ENCODE results near the gene PLA2G2C.
"Not testable (repeated sequence)": the region's sequence is repeated elsewhere in the genome, so short reads cannot be mapped to it uniquely, and the experiment has no call there.

PLA2G2C gene, protein sequence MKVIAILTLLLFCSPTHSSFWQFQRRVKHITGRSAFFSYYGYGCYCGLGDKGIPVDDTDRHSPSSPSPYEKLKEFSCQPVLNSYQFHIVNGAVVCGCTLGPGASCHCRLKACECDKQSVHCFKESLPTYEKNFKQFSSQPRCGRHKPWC

DNA sequence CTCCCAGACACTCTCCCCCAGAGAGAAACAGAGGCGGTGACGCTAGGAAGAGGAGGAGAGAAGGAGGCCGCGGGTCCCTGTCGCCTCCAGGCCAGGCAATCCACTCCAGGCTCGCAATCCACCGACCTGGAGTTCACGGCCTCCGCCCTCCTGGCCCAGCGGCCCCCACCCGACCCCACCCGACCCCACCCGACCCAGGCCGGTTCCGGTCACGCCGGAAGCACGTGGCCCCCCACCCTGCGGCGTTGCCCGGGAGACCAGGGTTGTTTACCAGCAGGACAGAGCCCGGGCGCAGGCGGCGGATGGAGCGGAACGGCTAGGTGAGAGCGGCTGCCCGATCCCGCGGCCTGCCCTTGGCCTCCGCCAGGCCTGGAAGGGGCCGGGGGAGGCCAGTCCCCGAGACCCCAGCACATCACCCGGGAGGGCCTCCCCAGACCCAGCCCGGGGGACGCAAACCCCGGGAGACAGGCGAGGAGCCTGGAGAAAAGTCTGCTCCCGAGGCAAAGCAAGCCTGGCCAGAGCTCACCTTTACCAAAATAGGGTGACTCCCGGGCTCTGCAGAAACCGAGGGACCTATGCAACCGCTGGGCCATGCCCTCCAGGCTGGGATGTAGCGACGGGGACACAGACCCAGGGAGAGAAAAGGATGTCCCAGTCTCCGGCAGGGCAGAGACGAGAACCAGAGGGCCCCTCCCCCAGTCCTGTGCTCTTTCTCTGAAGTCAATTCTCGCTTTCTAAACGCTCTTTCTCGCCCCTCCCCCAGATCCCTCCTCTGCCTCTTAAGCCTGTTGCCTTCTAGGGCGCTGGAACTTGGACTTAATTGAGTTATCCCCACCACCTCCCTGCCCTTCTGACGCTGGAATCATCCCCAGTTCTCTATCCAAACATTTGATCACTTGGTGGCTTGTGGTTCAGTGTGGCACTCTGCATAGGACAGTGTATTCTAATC is at the start of gene PLA2G2C, which contains the start of gene UBXN10:
TSS of gene PLA2G2C (minus strand) at position 685 of the 949 bp plus-strand sequence. CDS start 9,155 bp downstream, outside the sequence.
TSS of gene UBXN10 (plus strand) at position 263 of the 949 bp plus-strand sequence. CDS start 4,466 bp downstream, outside the sequence.
- no peak within 1 kb of the TSS for H3K4me3 Mint-ChIP-seq
- peaks cover 28% of the 10 kb centered on the region for H3K4me1 Mint-ChIP-seq (ENCODE audit: low read depth)
- no peak within 1 kb of the TSS for H3K27ac Mint-ChIP-seq
- intact Hi-C loops (cut with micrococcal nuclease): no loop called here
- peaks cover 61% of the 10 kb centered on the region for H3K27me3 Mint-ChIP-seq
- H3K36me3 Mint-ChIP-seq (ENCODE audit: low read depth): no peaks in the 10 kb centered on the region
- H3K9me3 Mint-ChIP-seq: no peaks in the 10 kb centered on the region

DNA sequence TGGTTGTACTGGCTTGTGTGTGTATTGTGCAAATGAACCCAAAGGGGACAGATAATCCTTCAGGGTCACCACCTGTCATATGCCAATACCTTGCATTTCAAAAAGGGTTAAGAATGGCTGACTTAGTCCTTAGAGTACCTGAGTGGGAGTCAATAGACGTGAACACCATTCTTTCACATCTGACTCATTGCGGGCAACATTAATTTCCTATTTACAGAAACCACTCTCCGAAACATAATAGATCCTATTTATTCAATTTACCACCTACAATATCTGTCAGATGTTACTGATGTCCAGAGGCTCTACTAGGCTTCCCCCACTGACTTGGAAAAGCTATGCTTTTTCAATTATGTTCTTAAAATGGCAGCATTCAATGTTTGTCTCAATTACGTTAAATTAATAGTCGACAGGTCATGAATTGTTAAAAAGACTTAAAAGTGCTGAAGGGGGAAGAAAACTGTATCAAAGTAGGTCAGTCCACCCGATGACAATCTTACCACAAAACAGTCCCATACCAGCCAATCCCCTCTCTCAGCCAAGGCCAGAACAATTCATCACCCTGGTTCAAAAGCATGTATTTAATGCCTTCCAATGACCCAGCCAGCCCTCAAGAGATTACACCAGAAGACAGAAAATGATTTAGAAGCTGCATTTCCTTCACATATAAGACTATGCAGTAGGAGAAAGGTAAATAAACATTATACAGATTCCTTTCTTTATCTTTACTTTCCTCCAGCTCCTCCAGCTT is 48.6 kb upstream of the PLA2G2C start:
- H3K4me1 Mint-ChIP-seq (ENCODE audit: low read depth): no peaks in the 10 kb centered on the region
- no peak overlapping the region for H3K27ac Mint-ChIP-seq
- intact Hi-C loops (cut with micrococcal nuclease): no loop called here
- no peak overlapping the region for H3K4me3 Mint-ChIP-seq
- no peaks in the 10 kb centered on the region for H3K9me3 Mint-ChIP-seq
- no peaks in the 10 kb centered on the region for H3K36me3 Mint-ChIP-seq (ENCODE audit: low read depth)
- H3K27me3 Mint-ChIP-seq: peaks cover 72% of the 10 kb centered on the region

DNA sequence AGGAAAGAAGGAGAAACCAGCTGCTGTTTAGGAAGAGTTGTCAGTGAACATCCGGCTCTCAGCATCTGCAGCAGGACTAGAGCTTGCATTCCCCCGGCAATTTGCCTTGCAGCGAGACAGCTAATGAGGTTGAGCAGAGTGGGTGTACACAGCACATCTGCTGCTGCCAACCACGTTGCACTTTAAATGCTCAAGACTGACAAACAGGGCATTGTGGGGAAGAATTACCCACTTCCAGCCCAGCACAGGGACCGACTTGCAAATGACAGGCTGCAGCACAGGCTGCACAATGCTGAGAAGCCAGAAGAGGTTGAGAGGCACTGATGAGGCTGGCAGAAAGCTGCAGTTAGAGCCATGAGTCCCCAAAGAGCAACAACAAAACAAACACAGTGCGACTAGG is 47.5 kb upstream of the PLA2G2C start:
- Mint-ChIP-seq H3K9me3 (no peaks in the 10 kb centered on the region), H3K27ac (no peak overlapping the region), H3K4me3 (no peak overlapping the region), H3K27me3 (peaks cover 73% of the 10 kb centered on the region), H3K36me3 (ENCODE audit: low read depth) (no peaks in the 10 kb centered on the region), H3K4me1 (ENCODE audit: low read depth) (no peaks in the 10 kb centered on the region)
- intact Hi-C loops (cut with micrococcal nuclease): no loop called here

DNA sequence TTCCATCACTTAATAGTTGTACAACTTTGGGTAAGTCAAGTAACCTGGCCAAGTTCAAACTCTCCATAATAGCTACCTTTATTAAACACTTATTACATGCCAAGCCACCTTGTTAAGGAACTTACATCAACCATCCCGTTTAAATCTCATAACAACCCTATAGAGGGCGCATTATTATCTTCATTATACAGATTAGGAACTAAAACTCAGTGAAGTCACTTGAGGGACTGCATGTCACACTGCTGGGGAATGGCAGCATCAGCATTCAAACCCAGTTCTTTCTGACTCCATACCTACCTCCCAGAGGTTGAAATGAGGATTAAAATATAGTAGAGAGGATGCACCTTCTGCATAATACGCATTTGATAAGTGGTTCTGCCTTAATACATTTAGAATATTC is 47.1 kb upstream of the PLA2G2C start:
- no peak overlapping the region for H3K27ac Mint-ChIP-seq
- intact Hi-C loops (cut with micrococcal nuclease): no loop called here
- H3K4me1 Mint-ChIP-seq (ENCODE audit: low read depth): no peaks in the 10 kb centered on the region
- H3K4me3 Mint-ChIP-seq: no peak overlapping the region
- H3K9me3 Mint-ChIP-seq: no peaks in the 10 kb centered on the region
- H3K27me3 Mint-ChIP-seq: peaks cover 75% of the 10 kb centered on the region
- no peaks in the 10 kb centered on the region for H3K36me3 Mint-ChIP-seq (ENCODE audit: low read depth)

DNA sequence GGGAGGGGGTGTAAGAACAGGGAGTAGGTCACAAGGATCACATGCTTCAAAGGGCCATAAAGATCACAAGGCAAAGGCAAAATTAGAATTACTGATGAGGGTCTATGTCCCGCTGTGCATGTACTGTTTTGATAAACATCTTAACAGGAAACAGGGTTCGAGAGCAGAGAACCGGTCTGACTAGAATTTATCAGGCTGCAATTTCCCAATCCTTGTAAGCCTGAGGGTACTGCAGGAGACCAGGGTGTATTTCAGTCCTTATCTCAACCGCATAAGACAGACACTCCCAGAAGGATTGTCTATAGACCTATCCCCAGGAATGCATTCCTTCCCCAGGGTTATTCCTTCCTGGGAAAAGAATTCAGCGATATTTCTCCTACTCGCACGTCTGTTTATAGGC is 46.2 kb upstream of the PLA2G2C start:
- H3K4me3 Mint-ChIP-seq; H3K4me1 Mint-ChIP-seq (ENCODE audit: low read depth); H3K9me3 Mint-ChIP-seq; intact Hi-C loops (cut with micrococcal nuclease); H3K27ac Mint-ChIP-seq; H3K36me3 Mint-ChIP-seq (ENCODE audit: low read depth): not testable (repeated sequence)
- peaks cover 78% of the 10 kb centered on the region for H3K27me3 Mint-ChIP-seq

DNA sequence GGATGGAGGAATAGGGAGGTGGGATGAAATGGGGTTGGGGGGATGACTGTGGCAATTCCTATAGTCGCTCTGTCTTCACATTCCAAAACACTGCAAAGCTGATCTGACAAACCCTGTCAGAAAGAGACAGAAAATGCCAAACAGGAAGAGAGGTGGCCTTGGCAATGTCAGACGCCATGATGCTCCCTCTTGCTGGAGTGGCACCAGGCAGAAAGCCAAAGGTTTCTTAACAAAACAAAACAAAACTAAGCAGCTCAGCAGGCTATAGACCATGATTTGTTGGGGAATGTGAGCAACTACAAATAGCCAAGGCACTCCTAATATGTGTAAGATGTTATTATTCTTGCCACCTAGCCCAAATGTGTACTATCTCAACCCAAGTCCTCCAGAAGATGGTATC is 42.9 kb upstream of the PLA2G2C start:
- Mint-ChIP-seq H3K4me1 (ENCODE audit: low read depth) (no peaks in the 10 kb centered on the region), H3K36me3 (ENCODE audit: low read depth) (no peaks in the 10 kb centered on the region), H3K27me3 (peaks cover 71% of the 10 kb centered on the region), H3K27ac (no peak overlapping the region), H3K9me3 (no peaks in the 10 kb centered on the region), H3K4me3 (no peak overlapping the region)
- intact Hi-C loops (cut with micrococcal nuclease): no loop called here

DNA sequence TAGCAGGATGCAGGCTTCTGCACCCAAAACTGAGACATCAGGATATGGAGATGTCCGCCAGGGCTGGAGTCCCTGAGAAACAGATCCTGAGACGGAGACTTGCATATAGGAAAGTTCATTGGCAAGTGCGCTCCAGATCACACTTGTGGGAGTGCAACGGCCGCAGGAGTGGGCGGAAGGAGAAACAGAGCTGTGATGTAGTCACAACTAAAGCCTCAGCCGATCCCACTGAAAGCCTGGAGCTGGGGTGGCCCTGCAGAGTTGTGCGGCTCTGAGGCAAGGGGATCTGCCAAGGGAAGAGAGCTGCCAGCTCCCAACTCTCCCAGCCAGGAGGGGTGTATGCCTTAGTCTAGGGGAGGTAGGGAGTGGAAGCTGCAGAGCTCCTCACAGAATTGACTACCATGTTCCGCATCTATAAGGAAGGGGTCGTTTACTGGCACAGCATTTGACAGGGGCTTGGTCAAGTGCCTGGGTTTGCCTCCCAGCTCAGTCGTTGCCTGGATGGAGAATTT is 42.1 kb upstream of the PLA2G2C start:
- Mint-ChIP-seq H3K27ac (no peak overlapping the region), H3K4me1 (ENCODE audit: low read depth) (peaks cover 2% of the 10 kb centered on the region), H3K9me3 (no peaks in the 10 kb centered on the region), H3K27me3 (peaks cover 70% of the 10 kb centered on the region), H3K4me3 (no peak overlapping the region), H3K36me3 (ENCODE audit: low read depth) (no peaks in the 10 kb centered on the region)
- intact Hi-C loops (cut with micrococcal nuclease): no loop called here

DNA sequence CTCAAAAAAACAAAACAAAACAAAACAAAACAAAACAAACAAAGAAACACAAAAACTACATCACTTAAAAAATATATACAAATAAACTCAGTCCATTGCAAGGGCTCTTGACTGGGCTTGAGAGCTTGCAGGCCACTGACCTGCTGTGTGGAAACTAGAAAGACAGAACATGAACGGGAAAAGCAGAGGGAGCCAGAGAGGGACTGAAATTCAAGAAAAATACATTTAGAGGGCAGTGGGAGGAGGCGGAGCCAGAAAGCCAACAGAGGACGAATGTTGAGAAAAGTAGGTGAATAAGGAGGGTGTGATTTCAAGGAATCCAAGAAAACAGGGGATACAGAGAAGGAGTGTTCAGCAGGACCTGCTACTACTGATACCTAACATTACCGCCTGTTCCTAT is 41.4 kb upstream of the PLA2G2C start:
- intact Hi-C loops (cut with micrococcal nuclease): no loop called here
- Mint-ChIP-seq H3K27me3 (peaks cover 68% of the 10 kb centered on the region), H3K9me3 (no peaks in the 10 kb centered on the region), H3K27ac (no peak overlapping the region), H3K4me3 (no peak overlapping the region), H3K4me1 (ENCODE audit: low read depth) (peaks cover 8% of the 10 kb centered on the region), H3K36me3 (ENCODE audit: low read depth) (no peaks in the 10 kb centered on the region)

DNA sequence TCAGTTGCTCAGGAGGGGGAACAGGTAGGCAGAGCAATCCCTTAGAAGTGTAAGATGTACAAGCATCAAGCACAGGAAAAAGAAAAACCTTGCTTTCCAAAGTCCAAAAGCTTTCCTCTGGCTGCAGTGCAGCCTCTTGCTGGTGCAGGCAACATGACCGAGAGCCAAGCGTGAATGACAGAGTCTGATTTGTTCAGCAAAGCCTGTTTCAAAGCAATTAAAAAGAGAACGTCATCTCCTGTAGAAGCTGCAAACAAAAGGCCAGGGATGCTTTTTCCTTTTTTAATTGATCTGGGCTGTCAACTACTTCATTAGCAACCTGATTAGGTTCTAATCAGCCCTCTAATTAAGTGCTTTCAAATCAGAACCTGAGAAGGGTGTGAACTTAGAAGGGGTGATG is 38.2 kb upstream of the PLA2G2C start:
- Mint-ChIP-seq H3K27me3 (peaks cover 56% of the 10 kb centered on the region), H3K27ac (no peak overlapping the region)
- intact Hi-C loops (cut with micrococcal nuclease): no loop called here

DNA sequence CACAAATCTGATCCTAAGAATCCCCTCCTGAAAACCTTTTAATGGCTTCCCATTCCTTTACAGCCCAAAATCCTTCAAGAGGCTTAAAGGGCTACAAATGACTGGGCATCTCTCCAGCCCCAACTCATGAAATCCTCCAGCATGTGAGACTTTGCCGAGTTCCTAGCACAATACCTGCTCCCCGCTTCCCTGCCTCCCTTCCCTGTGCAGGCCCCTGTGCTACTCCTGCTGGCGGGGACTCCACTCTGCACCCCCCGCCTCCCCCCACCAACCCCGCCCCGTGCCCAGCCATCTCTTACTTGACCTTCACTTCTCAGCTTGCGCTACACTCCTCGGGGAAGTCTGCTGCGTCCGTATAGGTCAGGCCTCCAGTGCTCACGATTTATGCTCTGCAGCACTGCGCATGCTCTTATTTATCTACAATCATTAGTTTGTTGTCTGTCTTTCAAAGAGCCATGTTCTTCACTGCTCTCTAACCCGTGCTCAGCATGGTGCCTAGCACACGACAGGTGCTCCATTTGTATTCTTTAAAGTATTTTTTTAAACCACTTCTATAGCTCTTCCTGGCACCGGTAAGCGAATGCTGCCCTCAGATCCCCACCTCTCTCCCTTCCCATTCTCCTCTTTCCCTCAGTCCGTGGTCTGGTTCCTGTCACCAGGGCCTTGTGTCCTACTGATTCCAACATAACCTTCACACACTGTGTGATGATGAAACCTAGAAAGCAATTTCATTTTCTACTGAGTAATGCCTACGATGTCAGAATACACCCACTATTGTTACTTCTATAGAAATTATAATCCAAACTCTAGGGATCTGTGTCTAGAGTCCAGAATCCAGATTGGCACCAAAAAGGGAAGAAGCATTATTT is 37.5 kb upstream of the PLA2G2C start:
- H3K4me3 Mint-ChIP-seq: no peak overlapping the region
- no peak overlapping the region for H3K27ac Mint-ChIP-seq
- peaks cover 55% of the 10 kb centered on the region for H3K27me3 Mint-ChIP-seq
- no peaks in the 10 kb centered on the region for H3K9me3 Mint-ChIP-seq
- intact Hi-C loops (cut with micrococcal nuclease): no loop called here
- H3K4me1 Mint-ChIP-seq (ENCODE audit: low read depth): peaks cover 8% of the 10 kb centered on the region
- no peaks in the 10 kb centered on the region for H3K36me3 Mint-ChIP-seq (ENCODE audit: low read depth)

More for the DNA sequence above, 38.2 kb upstream of the PLA2G2C start:
- Mint-ChIP-seq H3K9me3 (no peaks in the 10 kb centered on the region), H3K36me3 (ENCODE audit: low read depth) (no peaks in the 10 kb centered on the region), H3K4me1 (ENCODE audit: low read depth) (peaks cover 8% of the 10 kb centered on the region), H3K4me3 (no peak overlapping the region)

DNA sequence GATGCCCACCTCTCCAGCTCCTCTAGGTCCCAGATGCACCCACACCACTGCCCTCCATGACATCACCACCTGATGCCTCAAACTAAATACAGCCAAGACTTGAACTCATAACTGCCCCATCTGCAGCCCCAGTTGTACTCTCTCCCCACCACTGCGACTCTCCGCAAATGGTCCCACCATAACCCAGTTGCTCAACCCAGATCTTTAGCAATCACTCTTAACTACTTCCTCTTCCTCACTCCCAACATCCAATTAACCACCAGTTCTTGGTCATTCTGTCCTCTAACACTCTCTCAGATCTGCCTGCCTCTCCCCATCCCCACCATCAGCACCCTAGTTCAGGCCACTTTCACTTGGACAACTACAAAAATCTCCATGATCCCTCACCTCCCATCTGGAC is 36.8 kb upstream of the PLA2G2C start:
- no peak overlapping the region for H3K4me3 Mint-ChIP-seq
- intact Hi-C loops (cut with micrococcal nuclease): no loop called here
- no peak overlapping the region for H3K27ac Mint-ChIP-seq
- peaks cover 50% of the 10 kb centered on the region for H3K27me3 Mint-ChIP-seq
- no peaks in the 10 kb centered on the region for H3K9me3 Mint-ChIP-seq
- no peaks in the 10 kb centered on the region for H3K36me3 Mint-ChIP-seq (ENCODE audit: low read depth)
- H3K4me1 Mint-ChIP-seq (ENCODE audit: low read depth): peaks cover 8% of the 10 kb centered on the region

DNA sequence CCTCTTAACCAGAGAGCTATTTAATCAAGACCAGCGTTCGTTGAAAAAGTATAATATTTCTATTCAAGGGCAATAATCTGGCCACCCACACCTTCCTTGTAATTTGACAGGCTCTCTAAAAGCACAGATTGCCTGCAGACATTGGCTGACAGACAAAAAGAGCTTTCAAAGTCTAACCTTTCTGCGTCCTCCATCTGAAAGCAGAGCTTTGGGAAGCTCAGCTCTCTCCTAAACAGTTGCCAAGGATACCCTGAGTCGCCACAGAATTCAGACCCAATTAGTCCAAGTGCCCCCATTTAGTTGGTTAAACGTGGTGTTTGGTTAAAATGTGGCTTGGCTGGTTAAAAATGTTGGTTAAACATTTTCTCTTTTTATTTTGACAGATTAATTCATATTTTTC is 33.7 kb upstream of the PLA2G2C start:
- Mint-ChIP-seq H3K4me3 (no peak overlapping the region), H3K27me3 (peaks cover 45% of the 10 kb centered on the region), H3K9me3 (no peaks in the 10 kb centered on the region)

DNA sequence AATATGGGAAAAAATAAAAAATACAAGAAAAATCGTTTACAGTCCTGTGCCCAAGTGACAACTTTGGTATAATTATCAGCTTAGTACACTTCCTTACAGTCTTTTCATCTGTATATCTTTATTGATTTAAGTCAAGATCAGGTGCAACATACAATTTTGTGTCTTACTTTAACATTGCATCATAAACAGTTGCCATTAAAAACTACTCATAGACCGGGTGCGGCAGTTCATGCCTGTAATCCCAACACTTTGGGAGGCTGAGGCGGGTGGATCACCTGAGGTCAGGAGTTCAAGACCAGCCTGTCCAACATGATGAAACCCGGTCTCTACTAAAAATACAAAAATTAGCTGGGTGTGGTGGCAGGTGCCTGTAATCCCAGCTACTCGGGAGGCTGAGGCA is 32.7 kb upstream of the PLA2G2C start:
- H3K36me3 Mint-ChIP-seq (ENCODE audit: low read depth); H3K4me1 Mint-ChIP-seq (ENCODE audit: low read depth); H3K9me3 Mint-ChIP-seq; intact Hi-C loops (cut with micrococcal nuclease); H3K4me3 Mint-ChIP-seq; H3K27ac Mint-ChIP-seq: not testable (repeated sequence)
- peaks cover 43% of the 10 kb centered on the region for H3K27me3 Mint-ChIP-seq

More for the DNA sequence above, 33.7 kb upstream of the PLA2G2C start:
- Mint-ChIP-seq H3K27ac (no peak overlapping the region), H3K36me3 (ENCODE audit: low read depth) (no peaks in the 10 kb centered on the region), H3K4me1 (ENCODE audit: low read depth) (peaks cover 8% of the 10 kb centered on the region)
- intact Hi-C loops (cut with micrococcal nuclease): no loop called here

Data from dendritic cell treated with granulocyte-macrophage colony-stimulating factor and Interleukin-4, amounts not matched to agents 40 ng/mL and 50 ng/mL, for 4 days (primary cell).